NCI-H187 treated with DMSO at 0.1 percent for 48 hours (cell line): ENCODE results near the gene PLAC9.
"Not testable (repeated sequence)": the region's sequence is repeated elsewhere in the genome, so short reads cannot be mapped to it uniquely, and the experiment has no call there.

Experiments used
- DNase-seq: peaks from one replicate; lab custom pipeline; 2025; lab: John Stamatoyannopoulos, UW

Gene PLAC9

GRCh38 chr10:80132299-80133139, at the start of gene PLAC9:
Gene PLAC9 (plus strand): TSS chr10:80132730. CDS start chr10:80132763, 33 bp downstream.
- no peak for DNase-seq

DNA sequence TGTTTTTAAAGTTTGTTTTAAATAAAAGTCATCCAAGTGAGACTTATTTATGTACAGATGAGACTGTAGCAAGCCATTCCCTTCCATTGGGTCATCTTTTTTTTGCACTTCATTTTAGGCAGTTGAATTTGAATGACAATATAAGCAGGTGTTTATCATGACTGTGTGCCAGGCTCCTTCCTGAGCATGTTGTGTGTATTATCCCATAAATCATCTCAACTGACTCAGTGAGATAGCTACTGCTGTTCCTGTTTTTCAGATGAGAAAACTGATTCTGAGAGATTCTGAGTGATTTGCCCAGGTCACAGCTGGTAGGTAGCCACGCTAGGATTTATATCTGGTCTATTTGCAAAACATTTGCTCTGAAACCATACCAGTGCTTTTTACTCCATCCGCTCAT, 42.4 kb upstream of the PLAC9 start:
- no peak for DNase-seq

DNA sequence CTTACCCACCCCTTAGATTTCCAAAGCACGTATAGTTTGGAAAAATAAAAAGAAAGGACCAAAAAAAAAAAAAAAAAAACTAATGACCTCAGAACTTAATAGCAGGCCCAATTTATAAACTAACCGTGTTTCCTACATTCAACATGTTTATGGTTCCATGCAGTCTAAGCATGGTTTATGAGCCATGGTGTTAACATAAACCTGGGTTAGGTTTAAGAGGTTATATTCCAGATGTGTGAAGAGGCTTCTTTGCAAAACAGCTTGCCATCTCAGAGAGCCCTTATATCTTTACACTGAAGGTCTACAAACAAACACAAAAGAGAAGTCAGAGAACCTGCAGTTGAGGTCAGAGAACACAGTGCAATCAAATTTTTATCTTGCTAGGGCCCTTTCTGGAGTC, 38.3 kb upstream of the PLAC9 start:
- DNase-seq: no peak

- DNase-seq: not testable (repeated sequence)
Measured at GRCh38 chr10:80098272-80098671, 34.3 kb upstream of the PLAC9 start.

GRCh38 chr10:80099295-80099694, 33.2 kb upstream of the PLAC9 start:
- not testable (repeated sequence) for DNase-seq

GRCh38 chr10:80100116-80100515, 32.4 kb upstream of the PLAC9 start:
- no peak for DNase-seq

DNA sequence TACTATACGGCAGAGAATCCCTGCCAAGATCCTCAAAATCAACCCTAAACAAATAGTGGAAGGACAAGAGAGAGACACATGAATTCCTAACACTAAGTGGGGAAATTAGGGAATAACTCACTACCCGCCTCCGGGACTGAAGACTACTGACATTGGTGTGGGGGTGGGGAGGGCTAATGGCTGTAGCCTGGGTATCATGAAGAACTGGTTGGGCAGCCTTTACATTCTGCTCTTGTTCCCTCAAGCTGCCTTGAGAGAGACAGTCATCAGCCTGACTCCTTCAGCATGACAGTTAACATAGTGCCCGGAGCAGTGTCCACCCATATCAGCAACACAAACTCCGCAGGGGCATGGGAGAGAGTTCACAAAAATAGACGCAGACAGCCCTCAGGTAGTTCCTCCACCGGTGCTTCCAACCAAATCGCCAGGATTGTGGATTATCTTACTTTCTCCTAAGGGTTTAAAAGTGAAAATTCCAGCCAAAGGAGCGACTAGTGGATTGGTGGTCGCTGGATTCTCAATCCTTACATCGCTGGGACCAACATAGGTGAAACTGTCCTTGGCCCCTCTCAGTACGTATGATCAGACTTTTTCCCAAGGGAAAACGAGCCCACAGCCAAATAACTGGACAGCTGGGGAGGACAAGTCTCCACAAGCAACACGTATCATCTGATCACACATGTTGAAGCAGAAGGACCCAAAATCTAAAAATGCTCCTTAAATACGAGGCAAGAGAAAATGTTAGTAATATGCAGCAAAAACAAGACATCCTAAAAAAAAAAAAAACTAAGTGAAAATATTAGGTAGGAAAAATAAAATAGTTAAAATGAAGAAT, 31.5 kb upstream of the PLAC9 start:
- DNase-seq: no peak

- no peak for DNase-seq
Measured at GRCh38 chr10:80104066-80104926, 28.2 kb upstream of the PLAC9 start.

DNA sequence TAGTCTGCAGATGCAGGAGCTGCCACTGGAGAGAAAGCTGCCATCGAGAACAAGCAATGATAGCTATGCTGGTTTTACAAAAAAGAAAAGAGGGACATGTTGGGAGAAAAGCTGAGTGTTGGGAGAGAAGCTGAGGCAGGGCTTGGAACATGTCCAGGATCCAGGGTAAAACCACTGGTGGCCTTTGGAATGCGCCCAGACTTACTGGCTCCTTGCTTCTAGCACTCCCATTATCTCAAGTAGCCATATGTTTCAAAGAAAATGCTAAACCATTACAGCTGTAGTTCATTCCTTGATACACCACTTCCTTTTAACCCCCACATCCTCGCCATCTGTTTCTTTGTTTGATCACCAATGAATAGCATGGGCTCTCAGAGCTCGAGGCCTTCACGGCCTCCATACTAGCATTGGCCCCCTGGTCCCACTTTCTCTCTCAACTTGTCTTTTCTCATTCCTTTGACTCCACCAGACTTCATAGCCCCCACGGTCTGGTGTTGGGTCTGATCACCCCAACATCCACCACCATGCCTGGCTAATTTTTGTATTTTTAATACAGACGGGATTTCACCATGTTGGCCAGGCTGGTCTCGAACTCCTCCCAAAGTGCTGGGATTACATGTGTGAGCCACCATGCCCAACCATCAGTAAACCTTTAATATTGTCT, 23.8 kb upstream of the PLAC9 start:
- DNase-seq: no peak

GRCh38 chr10:80110986-80111385, 21.5 kb upstream of the PLAC9 start:
- DNase-seq: no peak

DNA sequence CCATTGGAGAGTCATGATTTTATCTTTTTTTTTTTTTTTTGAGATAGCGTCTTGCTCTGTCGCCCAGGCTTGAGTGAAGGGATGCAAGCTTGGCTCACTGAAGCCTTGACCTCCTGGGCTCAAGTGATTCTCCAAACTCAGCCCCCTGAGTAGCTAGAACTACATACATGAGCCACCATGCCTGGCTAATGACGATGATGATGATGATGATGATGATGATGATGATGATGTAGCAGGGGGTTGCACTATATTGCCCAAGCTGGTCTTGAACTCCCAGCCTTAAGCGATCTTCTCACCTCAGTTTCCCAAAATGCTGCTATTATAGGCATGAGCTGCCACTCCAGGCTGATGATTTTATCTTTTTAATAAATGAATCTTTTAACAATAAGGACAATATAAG, 13.9 kb upstream of the PLAC9 start:
- DNase-seq: no peak

DNA sequence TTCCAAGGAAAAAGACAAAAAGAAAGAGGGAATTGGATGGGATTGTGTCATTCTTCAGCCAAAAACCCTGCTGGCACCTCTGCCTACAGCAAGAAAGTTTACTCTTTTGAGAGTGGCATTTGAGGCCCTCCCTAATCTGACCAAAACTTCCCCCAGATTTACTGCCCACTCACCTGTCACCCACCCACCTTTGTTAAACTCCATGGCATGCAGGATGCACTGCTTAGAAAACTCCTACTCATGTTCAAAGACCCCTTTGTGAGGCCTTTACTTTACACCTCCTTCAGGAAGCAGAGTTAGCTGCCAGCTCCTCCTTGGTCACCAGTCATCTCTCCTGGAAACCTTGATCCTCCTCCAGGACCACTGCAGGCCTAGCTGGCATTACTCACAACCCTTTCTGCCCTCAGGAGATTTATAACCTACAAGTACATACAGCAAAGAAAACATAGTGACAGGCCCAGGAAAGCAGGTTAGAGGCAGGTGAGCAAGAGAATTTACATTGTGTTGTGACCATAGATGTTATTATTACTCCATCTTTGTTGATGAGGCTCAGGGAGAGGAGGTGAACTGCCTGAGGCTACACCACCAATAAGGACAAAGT, 10.3 kb upstream of the PLAC9 start:
- DNase-seq: no peak

- DNase-seq: no peak
Measured at GRCh38 chr10:80122746-80123145, 9.8 kb upstream of the PLAC9 start.

- DNase-seq: no peak
Measured at GRCh38 chr10:80126876-80127275, 5.7 kb upstream of the PLAC9 start.

DNA sequence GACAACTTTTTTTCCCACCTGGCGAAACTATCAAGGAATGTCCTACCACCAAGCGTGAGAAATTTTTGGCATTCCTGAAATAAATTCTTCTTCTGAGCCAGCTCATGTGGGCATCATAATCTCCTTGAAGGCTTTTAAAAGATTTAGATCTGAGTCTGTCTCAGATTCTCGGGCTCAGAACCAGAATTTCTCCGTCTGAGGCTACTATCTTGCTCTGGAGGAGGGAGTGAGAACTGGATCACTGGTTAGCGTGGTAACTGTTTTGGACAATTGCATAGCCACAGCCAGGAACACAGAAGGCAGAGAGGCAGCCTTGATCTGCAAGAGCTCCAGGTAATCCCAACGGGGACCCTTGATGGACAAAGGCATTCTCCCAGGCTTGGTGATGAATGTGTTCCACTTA, 1.0 kb upstream of the PLAC9 start:
- no peak for DNase-seq

- no peak for DNase-seq
Measured at GRCh38 chr10:80133206-80133605, 676 bp downstream of the PLAC9 start.

DNA sequence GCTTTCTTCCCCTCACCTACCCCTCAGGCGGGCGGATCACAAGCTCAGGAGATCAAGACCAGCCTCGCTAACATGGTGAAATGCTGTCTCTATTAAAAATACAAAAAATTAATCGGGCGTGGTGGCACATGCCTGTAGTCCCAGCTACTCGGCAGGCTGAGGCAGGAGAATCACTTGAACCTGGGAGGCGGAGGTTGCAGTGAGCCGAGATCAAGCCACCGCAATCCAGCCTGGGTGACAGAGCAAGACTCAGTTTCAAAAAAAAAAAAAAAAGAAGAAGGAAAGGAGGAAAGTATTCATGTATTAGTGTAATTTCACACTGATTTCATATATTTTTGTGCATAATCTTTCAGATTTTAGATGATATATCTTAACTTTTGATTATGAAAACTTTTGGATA, 1.2 kb downstream of the PLAC9 start:
- DNase-seq: not testable (repeated sequence)

DNA sequence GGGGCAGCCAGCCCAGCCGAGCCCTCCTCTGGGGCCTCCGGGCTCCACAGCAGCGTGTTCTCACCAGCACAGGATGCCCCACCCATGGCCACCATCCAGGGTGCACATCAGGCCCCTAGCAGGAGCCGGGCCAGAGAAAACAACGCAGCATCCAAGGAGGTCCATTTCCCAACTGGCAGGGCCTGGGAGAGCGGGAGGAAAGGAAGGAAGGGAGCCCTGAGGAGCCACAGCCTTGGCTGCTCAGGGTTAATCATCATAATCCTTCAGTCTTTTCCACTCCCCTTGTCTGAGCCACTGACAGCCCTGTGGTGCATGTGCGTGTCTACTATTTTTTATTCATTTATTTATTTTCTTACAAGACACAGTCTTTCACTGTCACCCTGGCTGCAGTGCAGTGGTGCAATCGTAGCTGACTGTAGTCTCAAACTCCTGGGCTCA, 3.6 kb downstream of the PLAC9 start:
- DNase-seq: no peak

GRCh38 chr10:80137031-80137862, 4.7 kb downstream of the PLAC9 start:
- no peak for DNase-seq

GRCh38 chr10:80137920-80138319, 5.4 kb downstream of the PLAC9 start:
- DNase-seq: no peak
